Stimulated activated CD8-positive, alpha-beta memory T cell treated with anti-CD3 and anti-CD28 coated beads, Interleukin-12 subunit alpha, Interleukin-12 subunit beta, amount 100 ng/mL, for 24 hours (primary cell): ENCODE results near the gene TRIM66.
A peak's percentile ranks its signal among the peaks of the same experiment; 100 is the strongest.

ENCODE experiments used
- DNase-seq: peaks from one replicate; pipeline ENCODE4 v3.0.0-alpha.2; 2020; ENCODE audit errors: extremely low read depth

The TRIM66 gene

GRCh38 chr11:8682303-8683114, at the start of gene TRIM66, which contains the start of gene RPL27A:
Gene TRIM66 (minus strand): TSS chr11:8682665. CDS start chr11:8672274, 10,391 bp downstream.
Gene RPL27A (plus strand): TSS chr11:8682792. CDS start chr11:8682814, 22 bp downstream.
- peak; percentile 98 for DNase-seq

- no peak for DNase-seq
Measured at GRCh38 chr11:8731647-8732323, 49.3 kb upstream of the TRIM66 start.

GRCh38 chr11:8730697-8731020, 48.2 kb upstream of the TRIM66 start:
- DNase-seq, result no peak

- DNase-seq, result no peak
Measured at GRCh38 chr11:8729837-8730696, 47.6 kb upstream of the TRIM66 start.

- DNase-seq, result no peak
Measured at GRCh38 chr11:8729067-8729466, 46.6 kb upstream of the TRIM66 start.

- no peak for DNase-seq
Measured at GRCh38 chr11:8728563-8728962, 46.1 kb upstream of the TRIM66 start.

GRCh38 chr11:8726395-8726794, 43.9 kb upstream of the TRIM66 start:
- DNase-seq, result no peak

- DNase-seq, result no peak
Measured at GRCh38 chr11:8724682-8725081, 42.2 kb upstream of the TRIM66 start.

- DNase-seq, result no peak
Measured at GRCh38 chr11:8723711-8724110, 41.2 kb upstream of the TRIM66 start.

GRCh38 chr11:8722809-8723208, 40.3 kb upstream of the TRIM66 start:
- DNase-seq, result no peak

GRCh38 chr11:8721609-8722500, 39.4 kb upstream of the TRIM66 start:
- DNase-seq, result no peak

- DNase-seq, result no peak
Measured at GRCh38 chr11:8720868-8721608, 38.6 kb upstream of the TRIM66 start.

GRCh38 chr11:8720352-8720751, 37.9 kb upstream of the TRIM66 start:
- no peak for DNase-seq

GRCh38 chr11:8719721-8720120, 37.3 kb upstream of the TRIM66 start:
- DNase-seq, result no peak

- DNase-seq, result no peak
Measured at GRCh38 chr11:8719211-8719649, 36.8 kb upstream of the TRIM66 start.

GRCh38 chr11:8717876-8718753, 35.6 kb upstream of the TRIM66 start:
- DNase-seq, result no peak

GRCh38 chr11:8717544-8717875, 35.0 kb upstream of the TRIM66 start:
- DNase-seq, result no peak

- DNase-seq, result no peak
Measured at GRCh38 chr11:8715501-8715900, 33.0 kb upstream of the TRIM66 start.

- DNase-seq, result no peak
Measured at GRCh38 chr11:8714622-8715225, 32.3 kb upstream of the TRIM66 start.
